ENCODE data around the gene PCDH19. TPM values are rescaled to one million over a fixed set of nuclear protein-coding genes. Genes with fewer than 3 reads are reported as not detected.

Gene PCDH19
- total and polyA plus RNA-seq, 2 experiments from 2014 or later = 1.8 to 3.6 TPM

GRCh38 chrX:100408713-100409609 lies 1.1 kb downstream of the PCDH19 start:
- Histone ChIP-seq H3K27me3 (peaks cover 12% of the 10 kb centered on the region), H3K4me3 (peak overlapping the region; percentile 45), H3K36me3 (replicated peaks; ENCODE audit: insufficient read depth, low read depth) (no peaks in the 10 kb centered on the region), H3K9me2 (replicated peaks; ENCODE audit: insufficient read depth) (no peaks in the 10 kb centered on the region), H3K27ac (no peak overlapping the region), H2AFZ (peak overlapping the region; percentile 68), H3K4me1 (ENCODE audit: insufficient read depth) (no peaks in the 10 kb centered on the region), H3K9me3 (ENCODE audit: low read depth) (no peaks in the 10 kb centered on the region), H3K79me2 (no peaks in the 10 kb centered on the region), H3K4me2 (peak overlapping the region; percentile 87), H4K20me1 (ENCODE audit: insufficient read depth, poor library complexity, severe bottlenecking) (no peaks in the 10 kb centered on the region)
- whole genome bisulfite sequencing (ENCODE audit: low lambda C conversion rate, missing lambda C conversion rate) = 42% methylated on average over 61 of the region's 87 CpGs
- DNase-seq (ENCODE audit: low spot score) = peak; percentile 15
- TF ChIP-seq EZH2 (IDR thresholded peaks at IDR 0.05; ENCODE audit: borderline replicate concordance) (no peak), EZH2phosphoT487 (IDR thresholded peaks at IDR 0.05; ENCODE audit: low read depth, severe bottlenecking, unreplicated experiment) (no peak), CTCF (IDR thresholded peaks at IDR 0.05; ENCODE audit: poor library complexity) (no peak)

DNA sequence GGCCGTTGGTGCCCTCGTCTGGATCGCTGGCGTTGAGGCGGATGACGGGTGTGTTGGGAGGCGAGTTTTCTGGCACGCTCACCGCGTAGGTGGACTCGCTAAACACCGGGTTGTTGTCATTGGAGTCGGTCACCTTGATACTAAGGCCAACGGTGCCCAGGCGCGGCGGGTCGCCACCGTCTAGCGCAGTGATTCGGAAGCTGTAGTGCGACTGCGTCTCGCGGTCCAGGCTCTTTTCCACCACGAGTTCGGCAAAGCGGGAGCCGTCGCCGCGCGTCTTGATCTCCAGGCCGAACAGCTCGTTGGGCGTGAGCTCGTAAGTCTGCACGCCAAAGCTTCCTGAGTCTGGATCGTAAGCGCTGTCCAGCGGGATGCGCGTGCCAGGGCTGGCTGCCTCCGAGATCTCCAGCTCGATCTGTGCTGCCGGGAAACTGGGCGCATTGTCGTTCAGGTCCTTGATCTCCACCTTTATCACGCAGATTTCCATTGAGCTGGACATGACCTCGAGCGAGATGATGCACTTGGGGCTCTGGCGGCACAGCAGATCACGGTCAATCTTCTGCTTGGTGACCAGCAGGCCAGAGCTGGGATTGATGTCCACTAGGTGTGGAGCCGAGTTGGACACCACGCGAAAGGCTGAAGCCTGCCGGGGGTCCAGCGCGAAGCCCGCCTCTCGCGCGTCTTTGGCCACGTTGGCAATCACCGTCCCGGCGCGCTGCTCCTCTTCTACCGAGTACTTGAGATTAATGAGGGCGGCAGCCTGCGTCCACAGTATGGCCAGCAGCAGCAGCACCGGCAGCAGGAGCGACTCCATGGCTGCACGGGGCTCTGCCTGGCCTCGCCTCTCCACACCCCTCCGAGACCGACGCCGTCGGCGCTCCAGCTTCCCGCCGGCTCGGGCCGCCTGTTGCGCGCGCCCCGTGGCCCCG lies 2.0 kb downstream of the PCDH19 start:
- Histone ChIP-seq H3K27me3 (peaks cover 13% of the 10 kb centered on the region), H3K4me2 (peak overlapping the region; percentile 87), H3K9me3 (ENCODE audit: low read depth) (no peaks in the 10 kb centered on the region), H3K4me3 (no peak overlapping the region), H3K9me2 (replicated peaks; ENCODE audit: insufficient read depth) (no peaks in the 10 kb centered on the region), H3K36me3 (replicated peaks; ENCODE audit: insufficient read depth, low read depth) (no peaks in the 10 kb centered on the region), H3K27ac (no peak overlapping the region), H4K20me1 (ENCODE audit: insufficient read depth, poor library complexity, severe bottlenecking) (no peaks in the 10 kb centered on the region), H3K4me1 (ENCODE audit: insufficient read depth) (no peaks in the 10 kb centered on the region), H2AFZ (no peak overlapping the region), H3K79me2 (no peaks in the 10 kb centered on the region)
- TF ChIP-seq CTCF (IDR thresholded peaks at IDR 0.05; ENCODE audit: poor library complexity) (no peak), EZH2phosphoT487 (IDR thresholded peaks at IDR 0.05; ENCODE audit: low read depth, severe bottlenecking, unreplicated experiment) (no peak)
- no peak for DNase-seq (ENCODE audit: low spot score)
- 74% methylated on average over 88 of the region's 90 CpGs for WGBS (ENCODE audit: low lambda C conversion rate, missing lambda C conversion rate)

GRCh38 chrX:100407147-100407783 lies 2.8 kb downstream of the PCDH19 start:
- H2AFZ ChIP-seq = no peak overlapping the region
- DNase-seq (ENCODE audit: low spot score) = no peak
- H3K4me3 ChIP-seq = no peak overlapping the region
- no peaks in the 10 kb centered on the region for H3K9me3 ChIP-seq (ENCODE audit: low read depth)
- no peaks in the 10 kb centered on the region for H3K36me3 ChIP-seq (replicated peaks; ENCODE audit: insufficient read depth, low read depth)
- no peak overlapping the region for H3K27ac ChIP-seq
- TF ChIP-seq CTCF (IDR thresholded peaks at IDR 0.05; ENCODE audit: poor library complexity) (no peak), EZH2 (IDR thresholded peaks at IDR 0.05; ENCODE audit: borderline replicate concordance) (no peak), EZH2phosphoT487 (IDR thresholded peaks at IDR 0.05; ENCODE audit: low read depth, severe bottlenecking, unreplicated experiment) (no peak)
- no peaks in the 10 kb centered on the region for H4K20me1 ChIP-seq (ENCODE audit: insufficient read depth, poor library complexity, severe bottlenecking)
- no peaks in the 10 kb centered on the region for H3K79me2 ChIP-seq
- peaks cover 12% of the 10 kb centered on the region for H3K27me3 ChIP-seq
- no peak overlapping the region for H3K4me2 ChIP-seq
- H3K4me1 ChIP-seq (ENCODE audit: insufficient read depth) = no peaks in the 10 kb centered on the region
- 95% methylated on average over 47 of the region's 47 CpGs for WGBS (ENCODE audit: low lambda C conversion rate, missing lambda C conversion rate)
- no peaks in the 10 kb centered on the region for H3K9me2 ChIP-seq (replicated peaks; ENCODE audit: insufficient read depth)
